H9 (cell line): ENCODE results near the gene ZBTB16. TPM values are rescaled to one million over a fixed set of nuclear protein-coding genes. Genes with fewer than 3 reads are reported as not detected.

Source experiments
- DNase-seq: peaks from one replicate; pipeline ENCODE4 v3.0.0-alpha.2; 2017
- H2AFZ ChIP-seq: one replicate; pipeline ENCODE4 v1.6.1; 2013; ENCODE audit warnings: mild to moderate bottlenecking, low read length, control low read depth, moderate library complexity
- H2AK5ac ChIP-seq: 2 replicates; pipeline ENCODE4 v1.6.1; 2013; ENCODE audit warnings: low read length, control low read depth, mixed read lengths; ENCODE audit not compliant: insufficient read length
- H2BK120ac ChIP-seq: one replicate; pipeline ENCODE4 v1.6.1; 2013; ENCODE audit warnings: low read depth, mild to moderate bottlenecking, low read length, control low read depth, inconsistent platforms; ENCODE audit not compliant: poor library complexity, severe bottlenecking
- H2BK12ac ChIP-seq: 2 replicates; pipeline ENCODE4 v1.6.1; 2013; ENCODE audit warnings: low read length, control low read depth, mixed read lengths, low read depth; ENCODE audit not compliant: insufficient read length
- H2BK15ac ChIP-seq: 2 replicates; pipeline ENCODE4 v1.6.1; 2013; ENCODE audit warnings: low read depth, low read length, control low read depth
- H2BK20ac ChIP-seq: one replicate; pipeline ENCODE4 v1.6.1; 2013; ENCODE audit warnings: low read depth, mild to moderate bottlenecking, low read length, control low read depth, inconsistent platforms; ENCODE audit not compliant: poor library complexity, severe bottlenecking
- H2BK5ac ChIP-seq: 2 replicates; pipeline ENCODE4 v1.6.1; 2013; ENCODE audit warnings: low read length, control low read depth, mixed read lengths; ENCODE audit not compliant: insufficient read length
- H3K14ac ChIP-seq: 2 replicates; pipeline ENCODE4 v1.6.1; 2013; ENCODE audit warnings: low read length, control low read depth; ENCODE audit not compliant: insufficient read depth
- H3K18ac ChIP-seq: 2 replicates; pipeline ENCODE4 v1.6.1; 2013; ENCODE audit warnings: low read depth, mild to moderate bottlenecking, mixed read lengths, low read length, control low read depth; ENCODE audit not compliant: insufficient read length
- H3K23ac ChIP-seq: 2 replicates; pipeline ENCODE4 v1.6.1; 2013; ENCODE audit warnings: low read length, control low read depth, mixed read lengths, low read depth; ENCODE audit not compliant: insufficient read length
- H3K23me2 ChIP-seq: 2 replicates; pipeline ENCODE4 v1.6.1; 2013; ENCODE audit warnings: low read depth, mild to moderate bottlenecking, mixed read lengths, low read length, control low read depth; ENCODE audit not compliant: insufficient read length, poor library complexity, severe bottlenecking
- H3K27ac ChIP-seq: 2 replicates; pipeline ENCODE4 v1.5.1; 2013; ENCODE audit warnings: low read length, control low read depth, mixed read lengths, low read depth; ENCODE audit not compliant: insufficient read length
- H3K27me3 ChIP-seq: 2 replicates; pipeline ENCODE4 v1.6.1; 2013; ENCODE audit warnings: low read length, control low read depth, inconsistent platforms; ENCODE audit not compliant: insufficient read depth
- H3K4ac ChIP-seq: 2 replicates; pipeline ENCODE4 v1.6.1; 2013; ENCODE audit warnings: low read depth, mild to moderate bottlenecking, control low read depth, inconsistent platforms, low read length, moderate library complexity
- H3K4me1 ChIP-seq: 2 replicates; pipeline ENCODE4 v1.6.1; 2013; ENCODE audit warnings: low read length, control low read depth, inconsistent platforms; ENCODE audit not compliant: insufficient read depth
- H3K4me2 ChIP-seq: 2 replicates; pipeline ENCODE4 v1.6.1; 2013; ENCODE audit warnings: low read length, control low read depth, mixed read lengths; ENCODE audit not compliant: insufficient read length, insufficient read depth
- H3K56ac ChIP-seq: 2 replicates; pipeline ENCODE4 v1.6.1; 2013; ENCODE audit warnings: low read depth, mild to moderate bottlenecking, mixed read lengths, low read length, control low read depth; ENCODE audit not compliant: insufficient read length
- H3K79me1 ChIP-seq: 2 replicates; pipeline ENCODE4 v1.6.1; 2013; ENCODE audit warnings: low read depth, mild to moderate bottlenecking, moderate library complexity, low read length, control low read depth, inconsistent platforms; ENCODE audit not compliant: insufficient read depth, poor library complexity, severe bottlenecking
- H3K79me2 ChIP-seq: 2 replicates; pipeline ENCODE4 v1.6.1; 2013; ENCODE audit warnings: low read length, control low read depth, inconsistent platforms; ENCODE audit not compliant: insufficient read depth
- H3K9ac ChIP-seq: 2 replicates; pipeline ENCODE4 v1.6.1; 2013; ENCODE audit warnings: low read length, control low read depth, mixed read lengths; ENCODE audit not compliant: insufficient read length; ENCODE audit errors: extremely low read depth
- H3K9me3 ChIP-seq: one replicate; pipeline ENCODE4 v1.6.1; 2013; ENCODE audit warnings: low read depth, low read length, inconsistent platforms; ENCODE audit not compliant: control insufficient read depth
- H3T11ph ChIP-seq: one replicate; pipeline ENCODE4 v1.6.1; 2013; ENCODE audit warnings: mild to moderate bottlenecking, low read length, control low read depth, inconsistent platforms
- H4K20me1 ChIP-seq: one replicate; pipeline ENCODE4 v1.6.1; 2013; ENCODE audit not compliant: control insufficient read depth, insufficient read length, insufficient read depth
- H4K5ac ChIP-seq: 2 replicates; pipeline ENCODE4 v1.6.1; 2013; ENCODE audit warnings: low read depth, mild to moderate bottlenecking, mixed read lengths, low read length, control low read depth; ENCODE audit not compliant: insufficient read length
- H4K8ac ChIP-seq: replicated peaks from 2 replicates; pipeline ENCODE4 v1.6.1; 2013; ENCODE audit warnings: low read length, control low read depth, mixed read lengths, low read depth; ENCODE audit not compliant: insufficient read length
- H4K91ac ChIP-seq: 2 replicates; pipeline ENCODE4 v1.6.1; 2013; ENCODE audit warnings: low read depth, mild to moderate bottlenecking, moderate library complexity, mixed read lengths, low read length, control low read depth; ENCODE audit not compliant: insufficient read length
- H3K27ac Mint-ChIP-seq, 3 experiments: 2 replicates in 2 of 3; 3 replicates in 1 of 3; pipeline ENCODE4 v1.8.0; 2020 to 2021; ENCODE audit warnings: mixed read lengths in 3 of 3, mild to moderate bottlenecking in 1 of 3, moderate library complexity in 1 of 3
- H3K27me3 Mint-ChIP-seq: 2 replicates; pipeline ENCODE4 v1.8.0; 2021; ENCODE audit warnings: low read depth, mild to moderate bottlenecking, moderate library complexity, mixed read lengths
- H3K36me3 Mint-ChIP-seq, 3 experiments: 2 replicates in 2 of 3; 3 replicates in 1 of 3; pipeline ENCODE4 v1.8.0; 2020 to 2021; ENCODE audit warnings: low read depth in 3 of 3, mixed read lengths in 3 of 3; ENCODE audit not compliant: insufficient read depth in 1 of 3
- H3K4me1 Mint-ChIP-seq, 2 experiments: 2 replicates each; pipeline ENCODE4 v1.8.0; 2020; ENCODE audit warnings: mixed read lengths in 2 of 2
- H3K4me3 Mint-ChIP-seq, 2 experiments: 2 replicates in 1 of 2; 3 replicates in 1 of 2; pipeline ENCODE4 v1.8.0; 2020 to 2021; ENCODE audit warnings: mild to moderate bottlenecking in 2 of 2, mixed read lengths in 2 of 2, moderate library complexity in 1 of 2
- H3K9me3 Mint-ChIP-seq, 2 experiments: 2 replicates in 1 of 2; 3 replicates in 1 of 2; pipeline ENCODE4 v1.8.0; 2020; ENCODE audit warnings: mild to moderate bottlenecking in 2 of 2, mixed read lengths in 2 of 2, moderate library complexity in 1 of 2
- WGBS: extraction: QIAGEN DNeasy Blood & Tissue Kit; methylation state at CpG from one replicate; pipeline ENCODE4 v1.1.7; 2013; ENCODE audit warnings: missing lambda C conversion rate, low lambda C conversion rate, mixed read lengths; ENCODE audit not compliant: insufficient read length; ENCODE audit errors: extremely low coverage; 5-methylcytosine and 5-hydroxymethylcytosine counted together
- total RNA-seq: library from RNA; stranded (reverse); gene quantifications from 2 replicates; pipeline ENCODE4 v1.2.1, GENCODE V29; 2021
- TF ChIP-seq, protein P1 (sequence below): fragments of 200-600 bp; sonication (generic); conservative IDR thresholded peaks from 3 replicates; pipeline ENCODE4 v1.8.0; 2021; ENCODE audit warnings: antibody characterized with exemption, mild to moderate bottlenecking

The ZBTB16 gene
- total RNA-seq, 1 experiment from 2014 or later, result not detected

DNA sequence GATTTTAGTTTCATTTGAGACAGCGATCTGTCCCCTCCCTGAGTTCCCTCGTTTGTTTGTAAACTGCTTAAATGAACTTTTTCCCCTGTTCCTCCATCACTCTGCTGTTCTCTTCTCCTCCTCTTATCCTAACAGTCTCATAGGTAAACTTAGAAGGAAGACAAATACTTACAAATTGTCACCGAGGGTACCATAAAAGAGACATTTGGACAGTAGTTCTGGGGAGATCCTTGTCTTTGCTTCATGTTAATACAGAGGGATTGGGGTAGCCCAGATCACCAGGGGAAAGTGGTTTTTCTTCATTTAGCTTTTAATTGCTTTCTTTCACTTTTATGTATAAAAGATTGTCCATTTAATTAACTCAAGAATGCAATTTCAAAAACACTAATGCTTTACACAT lies 46.1 kb downstream of the ZBTB16 start:
- no peak overlapping the region for H4K5ac ChIP-seq
- H4K20me1 ChIP-seq, result no peaks in the 10 kb centered on the region
- Mint-ChIP-seq H3K4me1 (peaks cover 12 to 28% of the 10 kb centered on the region in 2 experiments), H3K9me3 (no peaks in the 10 kb centered on the region), H3K27ac (no peak overlapping the region), H3K4me3 (no peak overlapping the region), H3K27me3 (peaks cover 12% of the 10 kb centered on the region), H3K36me3 (no peaks in the 10 kb centered on the region)
- H2BK12ac ChIP-seq, result no peak overlapping the region
- H3K23ac ChIP-seq, result no peak overlapping the region
- no peaks in the 10 kb centered on the region for H3K4me1 ChIP-seq
- no CpG with 5 or more reads among the region's 3 CpGs for WGBS
- H3K27ac ChIP-seq, result no peak overlapping the region
- H3K18ac ChIP-seq, result no peak overlapping the region
- no peak overlapping the region for H2BK5ac ChIP-seq
- no peak overlapping the region for H3K14ac ChIP-seq
- no peak overlapping the region for H3T11ph ChIP-seq
- H3K9me3 ChIP-seq, result no peaks in the 10 kb centered on the region
- no peak overlapping the region for H3K4ac ChIP-seq
- H2BK120ac ChIP-seq, result no peak overlapping the region
- no peaks in the 10 kb centered on the region for H3K79me1 ChIP-seq
- H2AK5ac ChIP-seq, result no peak overlapping the region
- no peak overlapping the region for H2BK15ac ChIP-seq
- H3K23me2 ChIP-seq, result no peaks in the 10 kb centered on the region
- H3K9ac ChIP-seq, result no peak overlapping the region
- no peak overlapping the region for H2AFZ ChIP-seq
- H4K8ac ChIP-seq, result no peak overlapping the region
- no peak overlapping the region for H3K56ac ChIP-seq
- no peak overlapping the region for H4K91ac ChIP-seq
- H3K4me2 ChIP-seq, result no peak overlapping the region
- TF ChIP-seq, protein P1, sequence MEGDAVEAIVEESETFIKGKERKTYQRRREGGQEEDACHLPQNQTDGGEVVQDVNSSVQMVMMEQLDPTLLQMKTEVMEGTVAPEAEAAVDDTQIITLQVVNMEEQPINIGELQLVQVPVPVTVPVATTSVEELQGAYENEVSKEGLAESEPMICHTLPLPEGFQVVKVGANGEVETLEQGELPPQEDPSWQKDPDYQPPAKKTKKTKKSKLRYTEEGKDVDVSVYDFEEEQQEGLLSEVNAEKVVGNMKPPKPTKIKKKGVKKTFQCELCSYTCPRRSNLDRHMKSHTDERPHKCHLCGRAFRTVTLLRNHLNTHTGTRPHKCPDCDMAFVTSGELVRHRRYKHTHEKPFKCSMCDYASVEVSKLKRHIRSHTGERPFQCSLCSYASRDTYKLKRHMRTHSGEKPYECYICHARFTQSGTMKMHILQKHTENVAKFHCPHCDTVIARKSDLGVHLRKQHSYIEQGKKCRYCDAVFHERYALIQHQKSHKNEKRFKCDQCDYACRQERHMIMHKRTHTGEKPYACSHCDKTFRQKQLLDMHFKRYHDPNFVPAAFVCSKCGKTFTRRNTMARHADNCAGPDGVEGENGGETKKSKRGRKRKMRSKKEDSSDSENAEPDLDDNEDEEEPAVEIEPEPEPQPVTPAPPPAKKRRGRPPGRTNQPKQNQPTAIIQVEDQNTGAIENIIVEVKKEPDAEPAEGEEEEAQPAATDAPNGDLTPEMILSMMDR, result no peak
- no peaks in the 10 kb centered on the region for H3K79me2 ChIP-seq
- no peak for DNase-seq
- no peaks in the 10 kb centered on the region for H3K27me3 ChIP-seq
- no peak overlapping the region for H2BK20ac ChIP-seq
